GM12891 (cell line): Measurements from ENCODE around the gene KLK15.

Experiments used
- DNase-seq: peaks from one replicate; pipeline ENCODE4 v3.0.0; 2011; ENCODE audit warnings: low spot score; ENCODE audit not compliant: insufficient read length
- FAIRE-seq: peaks from 2 replicates; lab custom pipeline; 2011; peaks lifted over from hg19 to GRCh38; lab: Jason Lieb, UNC
- PAX5 ChIP-seq: IDR thresholded peaks from 2 replicates; pipeline ENCODE4 v1.6.1; 2011; ENCODE audit warnings: low read length, moderate library complexity, mild to moderate bottlenecking; ENCODE audit not compliant: insufficient read depth, severe bottlenecking
- POLR2A ChIP-seq: IDR thresholded peaks from 2 replicates; pipeline ENCODE4 v1.6.1; 2011; ENCODE audit warnings: low read depth, low read length, control low read depth
- POLR2AphosphoS5 ChIP-seq: IDR thresholded peaks from 2 replicates; pipeline ENCODE4 v1.6.1; 2011; ENCODE audit warnings: low read depth, low read length, control low read depth
- POU2F2 ChIP-seq: IDR thresholded peaks from 2 replicates; pipeline ENCODE4 v1.6.1; 2011; ENCODE audit warnings: low read depth, mild to moderate bottlenecking, control low read depth, low read length, moderate library complexity
- SPI1 ChIP-seq: IDR thresholded peaks from 2 replicates; pipeline ENCODE4 v1.6.1; 2011; ENCODE audit warnings: low read depth, low read length, control low read depth
- TAF1 ChIP-seq: IDR thresholded peaks from 2 replicates; pipeline ENCODE4 v1.6.1; 2011; ENCODE audit warnings: low read depth, low read length, control low read depth

The KLK15 gene

GRCh38 chr19:50835785-50836542 is 2.6 kb upstream of the KLK15 start:
- TF ChIP-seq POU2F2 (no peak), SPI1 (no peak), POLR2AphosphoS5 (0 out of 2 replicates have a peak, but pooled peaks have one; percentile 47), PAX5 (no peak), POLR2A (peak; percentile 64)
- FAIRE-seq = peak; percentile 97
- peak; percentile 88 for DNase-seq

GRCh38 chr19:50835103-50835784 is 1.9 kb upstream of the KLK15 start:
- TF ChIP-seq TAF1 (no peak), SPI1 (no peak)
- FAIRE-seq (no peak), DNase-seq (no peak)

GRCh38 chr19:50833802-50834167 is 411 bp upstream of the KLK15 start:
- TF ChIP-seq SPI1 = no peak
- no peak for TF ChIP-seq POLR2A
- TF ChIP-seq POLR2AphosphoS5 = no peak
- no peak for TF ChIP-seq PAX5
- TF ChIP-seq TAF1 = no peak
- TF ChIP-seq POU2F2 = no peak
- FAIRE-seq (no peak), DNase-seq (no peak)

GRCh38 chr19:50832666-50833065 is 708 bp downstream of the KLK15 start:
- DNase-seq (no peak), FAIRE-seq (no peak)
- TF ChIP-seq POU2F2 (no peak), POLR2AphosphoS5 (no peak), POLR2A (no peak), PAX5 (no peak), TAF1 (no peak), SPI1 (no peak)

- FAIRE-seq (no peak), DNase-seq (no peak)
- TF ChIP-seq POLR2AphosphoS5 = no peak
- no peak for TF ChIP-seq SPI1
- TF ChIP-seq PAX5 = no peak
- TF ChIP-seq POLR2A = no peak
- no peak for TF ChIP-seq TAF1
- no peak for TF ChIP-seq POU2F2
Measured at GRCh38 chr19:50831026-50831396, 2.4 kb downstream of the KLK15 start.

- FAIRE-seq = no peak
- TF ChIP-seq POLR2A (no peak), PAX5 (no peak), POU2F2 (no peak), TAF1 (no peak), POLR2AphosphoS5 (no peak), SPI1 (no peak)
- DNase-seq = no peak
Measured at GRCh38 chr19:50830266-50831025, 2.9 kb downstream of the KLK15 start.

GRCh38 chr19:50829801-50830200 is 3.6 kb downstream of the KLK15 start:
- TF ChIP-seq SPI1 (no peak), TAF1 (no peak), PAX5 (no peak), POU2F2 (no peak), POLR2AphosphoS5 (no peak), POLR2A (no peak)
- DNase-seq (no peak), FAIRE-seq (no peak)

- TF ChIP-seq POLR2A (no peak), POLR2AphosphoS5 (no peak), PAX5 (no peak), POU2F2 (no peak), SPI1 (no peak), TAF1 (no peak)
- FAIRE-seq (no peak), DNase-seq (no peak)
Measured at GRCh38 chr19:50827476-50827875, 5.9 kb downstream of the KLK15 start.

GRCh38 chr19:50826492-50827240 is 6.7 kb downstream of the KLK15 start:
- TF ChIP-seq POLR2A = no peak
- TF ChIP-seq SPI1 = no peak
- TF ChIP-seq POLR2AphosphoS5 = no peak
- no peak for TF ChIP-seq PAX5
- no peak for TF ChIP-seq POU2F2
- no peak for TF ChIP-seq TAF1
- no peak for DNase-seq
- no peak for FAIRE-seq
